ENCODE results near the gene CHMP1B.
"Not testable (repeated sequence)": the region's sequence is repeated elsewhere in the genome, so short reads cannot be mapped to it uniquely, and the experiment has no call there.

Gene CHMP1B

DNA sequence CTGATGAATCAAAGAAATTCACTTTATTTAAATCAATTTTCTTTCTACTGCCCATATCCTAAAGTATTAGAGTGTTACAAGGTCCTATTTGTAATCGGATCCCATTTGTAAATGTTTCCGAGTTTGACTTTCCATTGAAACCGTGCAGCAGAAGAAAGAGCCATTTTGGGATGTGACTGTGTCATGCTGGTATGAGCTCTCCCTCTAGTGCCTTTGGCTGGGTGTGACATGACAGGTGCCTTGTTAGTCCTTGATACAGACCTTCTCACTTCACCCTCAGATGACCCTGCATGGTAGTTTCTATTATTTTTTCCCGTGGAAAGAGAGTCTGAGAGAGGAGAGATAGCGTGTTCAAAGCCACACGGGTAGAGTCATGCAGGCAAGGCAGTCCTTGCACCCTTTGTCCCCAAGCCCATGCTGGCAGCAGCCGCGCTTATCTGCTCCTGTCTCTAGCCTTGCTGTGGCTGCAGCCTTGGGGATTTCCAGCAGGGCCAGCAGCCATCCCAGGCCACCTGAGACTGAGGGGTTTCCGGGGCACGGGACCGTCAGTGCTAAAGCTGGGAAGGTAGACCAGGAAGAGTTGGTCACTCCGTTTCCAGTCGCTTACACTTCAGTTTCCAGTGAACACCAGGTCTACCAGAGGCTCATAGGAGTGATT is 21.4 kb downstream of the CHMP1B start:
- DNase-seq = peak; percentile 24

DNA sequence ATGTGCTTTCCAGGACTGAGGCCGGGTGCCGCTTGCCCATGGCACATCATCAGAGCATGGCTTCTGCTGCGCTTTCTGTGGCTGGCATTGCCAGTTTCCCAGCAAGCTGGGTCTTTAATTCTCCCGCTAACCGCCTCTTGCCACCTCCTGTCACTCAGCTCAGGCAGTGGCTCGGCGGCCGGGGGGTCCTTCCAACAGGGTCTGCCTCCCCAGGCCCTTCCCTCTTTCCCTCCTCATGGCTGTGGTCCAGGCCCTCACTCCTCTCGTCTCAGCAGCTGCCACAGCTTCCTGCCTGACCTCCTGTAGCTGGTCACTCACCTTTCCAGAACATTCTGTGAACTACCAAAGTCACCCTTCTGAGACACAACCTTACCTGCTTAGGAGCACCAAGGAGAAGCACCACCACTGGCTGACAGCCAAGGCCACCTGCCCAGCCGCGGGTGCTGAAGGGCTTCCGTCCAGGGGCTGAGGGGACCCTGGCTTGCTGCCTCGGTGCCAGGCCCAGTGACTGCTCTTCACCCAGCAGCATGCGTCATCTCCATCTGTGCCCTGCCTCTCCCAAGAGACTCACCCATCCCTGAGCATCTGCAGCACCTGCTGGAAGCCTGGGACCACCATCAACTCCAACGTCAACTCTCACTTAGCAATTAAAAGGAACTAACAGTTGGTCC is 22.6 kb downstream of the CHMP1B start:
- no peak for DNase-seq

DNA sequence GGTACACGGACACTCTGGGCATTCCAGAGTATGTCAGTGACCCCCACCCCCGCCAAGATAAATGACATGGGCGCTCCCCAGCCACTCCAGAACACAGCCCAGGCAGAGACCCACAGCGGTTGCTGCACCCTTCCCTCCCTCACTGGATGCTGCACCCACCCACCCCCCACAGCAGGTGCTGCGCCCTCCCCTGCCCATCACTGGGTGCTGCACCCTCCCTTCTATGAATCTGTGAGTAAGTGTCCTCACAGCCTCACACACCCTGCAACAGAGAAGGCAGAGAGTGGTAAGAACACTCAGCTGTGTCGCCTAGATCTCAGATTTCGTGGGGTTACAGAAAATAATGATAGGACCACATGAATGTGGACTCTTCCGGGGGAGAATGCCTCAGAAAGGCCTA is 23.5 kb downstream of the CHMP1B start:
- no peak for DNase-seq

- no peak for DNase-seq
These were observed 26.4 kb downstream of the CHMP1B start for GRCh38 chr18:11877497-11878135.

DNA sequence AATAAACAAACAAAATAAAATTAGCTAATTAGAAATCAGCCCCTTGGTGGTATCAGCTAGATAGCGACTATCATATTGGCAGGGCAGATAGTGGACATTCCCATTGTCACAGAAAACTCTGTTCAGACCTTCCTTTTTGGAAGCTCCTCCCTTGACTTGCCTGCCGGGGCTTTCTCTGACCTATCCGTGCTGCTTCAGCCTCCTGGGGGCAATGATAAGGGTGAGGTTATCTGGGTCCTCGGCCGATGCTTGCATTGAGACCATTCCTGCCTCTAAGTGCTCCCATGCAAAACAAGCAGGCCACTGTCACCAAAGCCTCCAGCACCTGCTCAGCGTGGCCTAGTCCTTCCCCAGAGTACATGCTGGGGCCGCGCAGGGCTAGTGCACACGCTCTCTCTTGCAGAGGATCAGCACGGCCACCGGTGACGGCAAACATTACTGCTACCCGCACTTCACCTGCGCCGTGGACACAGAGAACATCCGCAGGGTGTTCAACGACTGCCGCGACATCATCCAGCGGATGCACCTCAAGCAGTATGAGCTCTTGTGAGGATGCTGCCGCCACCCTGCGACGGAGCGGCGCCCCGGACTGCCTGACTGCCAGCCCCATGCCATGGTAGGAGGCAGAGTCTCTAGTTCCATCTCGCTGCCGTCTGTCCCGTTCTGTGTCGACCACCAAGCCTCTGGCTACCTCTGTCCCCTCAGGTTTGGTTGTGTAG is 29.5 kb downstream of the CHMP1B start:
- DNase-seq = no peak

- no peak for DNase-seq
These were observed 31.4 kb downstream of the CHMP1B start for GRCh38 chr18:11882636-11883035.

DNA sequence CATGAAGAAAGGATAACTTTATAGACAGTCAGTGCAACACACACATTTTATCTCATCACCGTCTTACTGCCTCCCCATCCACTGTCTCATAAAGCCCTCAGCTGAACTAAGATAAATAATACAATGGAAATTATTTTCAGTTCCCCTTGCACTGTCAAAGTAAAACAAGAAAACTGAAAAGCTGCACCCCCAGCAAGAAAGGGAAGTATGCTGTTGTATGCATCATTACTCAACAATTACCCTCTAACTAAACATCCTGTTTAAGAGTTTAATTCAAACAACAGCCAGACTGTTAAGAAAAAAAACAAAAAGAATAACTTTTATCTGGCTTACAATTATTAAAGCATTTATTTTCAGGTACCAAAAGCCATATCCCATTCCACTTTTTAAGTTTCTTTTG is 31.9 kb downstream of the CHMP1B start:
- DNase-seq = no peak

DNA sequence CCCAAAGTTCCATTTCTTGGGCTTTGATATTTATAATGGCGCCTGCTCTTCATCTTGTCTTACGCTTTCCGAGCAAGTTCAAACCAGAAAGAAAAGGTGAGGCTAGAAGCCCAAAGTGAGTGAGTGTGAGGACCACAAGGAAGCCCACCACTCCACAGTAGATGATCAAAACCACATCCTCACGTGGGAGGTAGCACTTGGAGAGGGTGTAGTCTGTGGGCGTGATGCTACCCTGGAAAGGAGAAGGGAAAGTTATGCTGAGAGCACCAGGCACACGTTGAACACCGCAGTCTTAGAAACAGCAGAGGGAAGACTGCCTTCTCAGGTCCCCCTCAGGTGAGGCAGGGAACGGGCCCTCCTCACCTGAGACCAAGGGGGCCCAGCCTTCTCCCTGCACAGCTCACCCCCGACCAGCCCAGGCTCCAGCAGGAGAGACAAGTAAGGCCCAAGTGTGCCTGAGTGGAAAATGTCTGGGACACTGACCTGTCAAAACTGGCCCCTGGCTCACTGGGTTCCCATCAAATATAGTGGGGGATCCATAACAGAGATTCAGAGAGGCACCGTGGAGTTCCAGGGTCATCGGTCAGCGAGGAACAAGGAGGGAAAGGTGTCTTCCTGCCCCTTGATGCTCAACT is 33.3 kb downstream of the CHMP1B start:
- no peak for DNase-seq

- no peak for DNase-seq
These were observed 34.2 kb downstream of the CHMP1B start for GRCh38 chr18:11885278-11885947.

- DNase-seq = no peak
These were observed 35.4 kb downstream of the CHMP1B start for GRCh38 chr18:11886577-11887110.

DNA sequence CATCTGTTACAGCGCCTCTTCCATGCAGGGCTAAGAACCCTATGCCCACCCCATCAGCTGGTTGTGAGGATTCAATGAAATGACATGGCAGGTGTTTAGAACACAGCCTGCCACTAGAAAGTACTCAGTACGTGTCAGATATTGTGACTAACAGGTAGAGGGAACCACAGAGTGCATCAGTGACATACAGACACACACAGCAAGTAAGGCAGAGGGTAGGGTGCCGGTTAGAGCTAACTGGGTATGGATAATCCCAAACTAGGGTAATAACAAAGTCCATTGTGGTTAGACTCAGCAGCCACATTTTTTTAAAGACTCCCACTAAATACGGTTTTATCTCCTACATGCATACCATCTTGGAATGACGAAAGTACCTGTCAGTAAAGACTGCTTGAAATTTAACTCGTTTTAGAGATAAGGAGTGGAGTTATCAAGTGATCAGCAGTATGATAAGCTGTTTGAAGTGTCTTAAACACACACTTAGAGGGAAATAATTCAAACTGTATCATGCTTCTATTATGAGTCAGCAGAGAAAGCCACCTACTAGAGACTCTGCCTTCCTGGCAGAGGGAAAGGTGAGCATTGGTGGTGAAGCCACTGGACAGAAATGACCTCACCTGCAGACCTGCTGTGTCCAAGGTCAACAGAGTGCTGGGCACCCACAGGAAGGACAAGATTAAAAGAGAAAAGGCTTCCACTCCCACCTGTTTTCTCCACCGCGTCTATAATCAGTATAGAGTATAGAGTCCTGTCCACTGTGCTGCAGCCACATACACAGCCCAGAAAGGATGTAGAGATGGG is 36.3 kb downstream of the CHMP1B start:
- no peak for DNase-seq

DNA sequence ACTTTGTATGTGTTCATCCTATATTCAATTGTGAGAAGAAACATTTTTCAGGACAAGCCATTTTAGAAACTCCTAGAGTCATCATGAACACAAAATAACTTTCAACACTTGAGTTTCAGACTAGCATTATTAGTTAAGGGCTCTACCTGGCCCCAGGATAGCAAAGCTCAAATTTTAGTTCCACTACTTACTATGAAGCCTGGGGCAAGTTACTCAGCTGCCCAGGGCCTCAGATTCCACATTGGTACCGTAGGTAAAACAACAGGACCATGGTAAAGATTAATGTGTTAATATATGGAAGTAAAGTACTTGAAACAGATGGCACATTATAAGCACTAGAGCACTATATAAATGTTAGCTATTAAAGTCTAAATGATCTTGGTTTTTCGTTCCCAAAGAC is 37.5 kb downstream of the CHMP1B start:
- DNase-seq = no peak

DNA sequence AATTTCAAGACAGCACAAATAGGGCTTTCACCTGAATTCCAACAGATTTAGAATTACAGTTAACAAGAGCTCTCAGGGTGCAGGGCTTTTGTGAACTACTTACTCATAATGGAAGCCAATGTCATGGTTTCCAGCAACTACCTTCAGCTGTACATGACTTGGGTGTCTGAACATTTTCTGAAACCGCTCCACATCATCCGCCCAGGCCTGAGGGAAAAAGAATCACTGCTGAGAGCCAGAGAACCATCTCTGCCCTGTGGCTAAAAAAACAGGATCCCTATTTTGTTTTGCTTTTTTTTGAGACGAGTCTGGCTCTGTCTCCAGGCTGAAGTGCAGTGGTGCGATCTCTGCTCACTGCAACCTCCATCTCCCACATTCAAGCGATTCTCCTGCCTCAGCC is 38.1 kb downstream of the CHMP1B start:
- DNase-seq = no peak

DNA sequence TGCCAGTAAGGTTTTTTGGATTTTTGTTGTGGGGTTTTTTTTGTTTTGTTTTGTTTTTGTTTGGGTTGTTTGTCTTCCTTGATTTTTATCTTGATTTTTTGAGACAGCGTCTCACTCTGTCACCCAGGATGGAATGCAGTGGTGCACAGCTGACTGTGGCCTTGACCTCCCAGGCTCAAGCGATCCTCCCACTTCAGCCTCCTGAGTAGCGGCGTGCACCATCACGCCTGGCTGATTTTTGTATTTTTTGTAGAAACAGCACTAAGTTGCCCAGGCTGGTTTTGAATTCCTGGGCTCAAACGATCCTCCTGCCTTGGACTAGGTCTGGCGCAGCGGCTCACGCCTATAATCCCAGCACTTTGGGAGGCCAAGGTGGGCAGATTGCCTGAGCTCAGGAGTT is 40.5 kb downstream of the CHMP1B start:
- DNase-seq = no peak

- not testable (repeated sequence) for DNase-seq
These were observed 41.2 kb downstream of the CHMP1B start for GRCh38 chr18:11892438-11892837.

DNA sequence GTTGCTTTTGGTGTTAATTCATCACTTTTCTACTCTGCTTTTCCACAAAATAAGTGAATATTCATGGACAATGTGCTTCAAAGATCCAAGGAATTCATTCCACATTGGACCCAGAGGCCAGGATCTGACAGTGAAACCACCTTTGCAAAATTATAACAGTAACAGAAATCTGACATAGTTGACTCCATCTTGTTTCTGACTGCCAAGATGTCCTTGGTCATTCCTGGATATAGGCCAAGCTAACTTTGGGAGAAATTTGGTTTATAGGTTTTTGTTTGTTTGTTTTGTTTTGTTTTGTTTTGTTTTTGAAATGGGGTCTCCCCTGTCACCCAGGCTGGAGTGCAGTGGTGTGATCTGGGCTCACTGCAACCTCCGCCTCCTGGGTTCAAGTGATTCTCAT is 46.6 kb downstream of the CHMP1B start:
- DNase-seq = no peak

GRCh38 chr18:11899063-11899462 is 47.9 kb downstream of the CHMP1B start:
- no peak for DNase-seq

GRCh38 chr18:11901826-11902438 is 50.7 kb downstream of the CHMP1B start:
- DNase-seq = no peak

DNA sequence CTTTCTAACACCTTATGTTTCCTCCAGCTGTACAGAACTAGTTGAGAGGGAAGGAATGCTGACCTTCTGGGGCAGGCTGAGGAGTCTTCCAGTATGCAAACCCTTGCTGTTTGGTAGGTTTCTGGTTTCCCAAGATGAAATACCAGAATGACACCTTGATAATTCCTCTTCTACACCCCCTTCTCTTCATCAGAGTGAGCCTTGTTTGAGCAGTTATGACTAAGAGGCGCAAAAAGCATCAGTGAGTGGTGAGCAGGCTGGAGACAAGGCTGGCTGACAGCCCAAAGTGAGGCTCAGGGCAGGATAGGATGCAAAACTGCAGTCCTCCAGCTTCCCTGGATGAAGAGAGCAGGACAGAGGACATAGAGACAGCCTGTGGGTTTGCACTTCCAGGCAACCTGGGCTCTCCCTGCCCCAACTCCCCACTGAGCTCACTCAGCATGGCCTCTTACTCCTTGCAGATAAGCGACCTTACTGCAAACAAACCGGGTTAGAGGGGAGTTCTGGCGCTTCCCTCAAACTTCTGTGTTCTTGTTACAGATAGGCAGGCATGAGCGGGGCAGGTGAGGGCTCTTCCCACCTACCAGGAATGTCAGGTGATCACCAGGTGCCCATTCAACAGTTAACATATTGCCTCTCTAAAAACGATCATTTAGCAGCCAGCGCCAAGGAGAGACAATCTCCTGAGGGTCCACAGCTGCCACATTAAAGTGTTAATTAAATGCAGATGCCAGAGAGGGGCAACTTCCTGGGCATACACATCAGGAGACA is 51.5 kb downstream of the CHMP1B start:
- no peak for DNase-seq

Measured in kidney glomerular epithelial cell (primary cell).